TTC549 (cell line): ENCODE data around the gene GRAP2.

Experiments
- FAIRE-seq: peaks from 2 replicates; lab custom pipeline; 2012; peaks lifted over from hg19 to GRCh38; lab: Jason Lieb, UNC

GRAP2 gene

DNA sequence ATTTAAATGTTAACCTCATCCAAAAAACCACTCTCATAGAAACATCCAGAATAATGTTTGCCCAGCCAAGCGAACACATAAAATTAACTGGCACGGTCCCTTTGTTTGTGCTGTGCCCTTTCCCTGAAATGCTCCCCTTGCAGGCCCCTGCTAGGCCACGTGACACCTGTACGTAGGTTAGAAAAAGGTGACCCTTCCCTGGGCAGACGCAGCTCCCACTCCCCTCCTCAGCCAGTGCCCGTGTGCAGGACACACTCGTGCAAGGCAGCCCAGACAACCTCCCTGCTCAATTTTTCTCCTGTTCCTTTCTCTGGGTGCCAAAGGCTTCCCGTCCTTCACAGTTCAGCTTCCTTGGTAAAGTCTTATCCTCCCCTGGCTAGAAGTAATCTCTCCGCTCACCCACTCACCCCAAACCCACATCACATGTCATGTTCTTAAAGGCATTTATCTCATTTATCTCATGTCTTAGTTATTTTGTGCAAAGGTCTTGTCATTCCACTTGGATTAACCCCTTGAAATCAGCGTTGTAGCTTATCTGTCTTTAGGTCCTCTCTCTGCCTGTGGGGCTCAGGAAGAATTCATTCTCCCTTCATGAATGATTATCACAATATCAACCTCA is 114.6 kb downstream of the GRAP2 start:
- no peak for FAIRE-seq

DNA sequence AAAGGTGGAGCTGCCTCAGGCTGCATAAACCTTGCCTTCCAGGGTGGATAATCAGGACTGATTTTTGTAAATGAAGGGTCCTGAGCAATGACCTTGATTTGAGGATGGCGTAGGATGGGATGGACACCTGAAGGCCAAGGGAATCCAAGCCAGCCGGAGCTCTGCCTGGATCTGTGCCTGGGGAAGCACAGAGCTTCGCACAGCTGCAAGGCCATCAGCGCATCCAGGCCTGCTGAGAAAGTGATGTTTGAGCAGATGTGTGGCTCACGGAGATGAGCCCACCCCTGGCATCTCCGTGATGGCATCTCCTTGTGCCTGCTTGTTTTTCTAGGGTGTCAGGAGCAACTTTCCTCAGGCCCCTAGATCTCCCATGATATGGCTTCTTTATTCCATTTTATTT is 117.2 kb downstream of the GRAP2 start:
- FAIRE-seq = no peak

DNA sequence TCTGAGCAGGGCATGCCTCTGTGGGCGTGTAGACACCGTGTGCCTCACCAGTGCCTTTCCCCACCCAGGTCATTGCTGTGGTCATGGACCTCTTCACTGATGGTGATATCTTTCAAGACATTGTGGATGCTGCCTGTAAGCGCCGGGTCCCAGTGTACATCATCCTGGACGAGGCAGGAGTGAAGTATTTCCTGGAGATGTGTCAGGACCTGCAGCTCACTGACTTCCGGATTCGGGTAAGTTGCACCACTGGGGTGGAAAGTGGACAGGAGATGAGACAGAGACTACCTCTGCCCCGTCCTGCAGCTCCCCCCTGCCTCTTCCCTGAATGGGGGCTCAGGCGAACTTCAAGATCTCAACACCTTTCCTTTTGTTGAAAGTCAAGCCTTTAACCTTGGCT is 118.2 kb downstream of the GRAP2 start:
- no peak for FAIRE-seq

DNA sequence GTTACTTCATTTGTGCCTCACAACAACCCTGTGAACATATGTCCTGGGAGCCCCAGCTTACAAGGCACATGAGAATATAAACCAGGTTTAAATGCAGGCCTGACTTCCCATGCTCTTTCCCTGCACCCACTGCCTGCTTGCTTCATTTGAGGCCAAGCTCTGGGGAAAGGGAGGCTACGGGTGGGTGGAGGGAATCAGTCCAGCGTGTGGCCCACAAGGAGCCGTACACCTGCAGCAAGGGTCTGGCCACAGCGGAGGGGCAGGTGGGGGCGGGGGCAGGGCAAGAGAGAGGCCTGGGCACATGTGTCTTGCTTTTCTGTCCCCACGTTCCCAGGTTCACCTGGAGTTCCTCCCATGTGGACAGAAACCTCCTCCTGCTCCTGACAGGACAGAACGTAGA is 120.1 kb downstream of the GRAP2 start:
- FAIRE-seq = no peak

DNA sequence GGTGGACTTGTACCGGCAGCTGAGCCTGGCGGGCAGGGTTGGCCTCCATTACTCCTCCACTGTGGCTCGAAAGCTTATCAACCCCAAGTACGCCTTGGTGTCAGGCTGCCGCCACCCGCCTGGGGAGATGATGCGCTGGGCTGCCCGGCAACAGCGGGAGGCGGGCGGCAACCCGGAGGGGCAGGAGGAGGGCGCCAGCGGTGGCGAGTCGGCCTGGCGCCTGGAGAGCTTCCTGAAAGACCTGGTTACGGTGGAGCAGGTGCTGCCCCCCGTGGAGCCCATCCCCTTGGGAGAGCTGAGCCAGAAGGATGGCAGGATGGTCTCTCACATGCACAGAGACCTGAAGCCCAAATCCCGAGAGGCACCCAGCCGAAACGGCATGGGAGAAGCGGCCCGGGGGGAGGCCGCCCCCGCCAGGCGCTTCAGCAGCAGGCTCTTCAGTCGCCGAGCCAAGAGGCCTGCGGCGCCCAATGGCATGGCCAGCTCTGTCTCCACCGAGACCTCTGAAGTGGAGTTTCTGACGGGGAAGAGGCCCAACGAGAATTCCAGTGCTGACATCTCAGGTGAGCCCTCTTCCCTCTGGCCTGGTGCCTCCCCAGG is 120.6 kb downstream of the GRAP2 start:
- no peak for FAIRE-seq

DNA sequence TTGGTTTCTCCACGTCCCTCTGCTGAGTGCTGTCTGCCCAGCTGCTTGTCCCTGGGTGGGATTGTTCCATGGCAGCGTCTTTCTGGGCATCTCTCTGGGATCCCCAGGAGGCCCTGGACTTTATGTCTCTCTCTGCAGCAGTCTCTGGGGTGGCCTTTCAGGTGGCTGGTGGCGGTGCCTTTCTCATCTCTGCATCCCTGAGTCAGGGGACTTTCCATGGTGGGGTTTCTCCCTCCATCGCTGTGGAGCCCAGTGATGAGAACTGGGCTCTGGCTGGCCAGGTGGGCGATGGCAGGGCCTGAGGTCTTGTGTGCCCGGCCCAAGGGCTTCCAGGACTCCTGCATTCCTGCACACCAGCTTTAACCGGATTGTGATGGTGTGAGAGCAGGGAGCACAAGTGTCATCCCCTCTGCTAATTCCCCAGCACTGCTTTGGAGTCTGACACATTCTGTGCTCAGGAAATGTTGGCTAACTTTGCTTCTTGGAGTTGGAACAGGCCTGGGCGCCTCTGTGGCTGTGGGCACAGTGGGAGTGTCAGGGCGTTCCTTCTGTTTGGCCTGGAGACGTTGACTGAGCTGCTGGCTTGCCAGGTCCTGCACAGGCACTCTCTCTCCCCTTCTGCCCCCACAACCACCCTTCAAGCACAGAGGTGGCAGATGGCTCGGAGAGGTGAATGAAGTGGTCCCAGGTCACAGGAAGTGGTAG is 121.8 kb downstream of the GRAP2 start:
- FAIRE-seq = no peak
